WERI-Rb-1 (cell line): Measurements from ENCODE around the gene KANK4.
"Not testable (repeated sequence)": the region's sequence is repeated elsewhere in the genome, so short reads cannot be mapped to it uniquely, and the experiment has no call there.

ENCODE experiments used
- DNase-seq: peaks from one replicate; pipeline ENCODE4 v3.0.0-alpha.2; 2020
- H3K27ac ChIP-seq: fragments of 250-450 bp; sonication (Bioruptor Pico); 2 replicates; pipeline ENCODE4 v1.5.1; 2020; ENCODE audit warnings: mild to moderate bottlenecking, moderate library complexity
- H3K27me3 ChIP-seq: fragments of 250-450 bp; sonication (Bioruptor Pico); 2 replicates; pipeline ENCODE4 v1.5.1; 2021; ENCODE audit warnings: mild to moderate bottlenecking, low read depth, moderate library complexity; ENCODE audit not compliant: insufficient read depth, severe bottlenecking
- H3K36me3 ChIP-seq: fragments of 250-450 bp; sonication (Bioruptor Pico); 2 replicates; pipeline ENCODE4 v1.5.1; 2020; ENCODE audit warnings: mild to moderate bottlenecking, moderate library complexity
- H3K4me3 ChIP-seq: 2 replicates; pipeline ENCODE4 v1.5.1; 2011; ENCODE audit warnings: low read depth, mild to moderate bottlenecking, control low read depth, low read length
- H3K9me3 ChIP-seq: fragments of 250-450 bp; sonication (Bioruptor Pico); 2 replicates; pipeline ENCODE4 v1.5.1; 2021; ENCODE audit warnings: mild to moderate bottlenecking, moderate library complexity; ENCODE audit not compliant: severe bottlenecking
- CTCF ChIP-seq: IDR thresholded peaks from 2 replicates; pipeline ENCODE4 v1.5.1; 2011; ENCODE audit warnings: low read depth, mild to moderate bottlenecking, control low read depth, inconsistent platforms, low read length

KANK4 gene

GRCh38 chr1:62247391-62248168 is 71.7 kb downstream of the KANK4 start:
- Histone ChIP-seq H3K27me3 (no peaks in the 10 kb centered on the region), H3K9me3 (peaks cover 5% of the 10 kb centered on the region), H3K36me3 (no peaks in the 10 kb centered on the region), H3K4me3 (no peak overlapping the region), H3K27ac (no peak overlapping the region)
- TF ChIP-seq CTCF = no peak
- DNase-seq = no peak

- Histone ChIP-seq H3K27me3 (no peaks in the 10 kb centered on the region), H3K9me3 (peaks cover 5% of the 10 kb centered on the region), H3K36me3 (no peaks in the 10 kb centered on the region), H3K4me3 (no peak overlapping the region), H3K27ac (no peak overlapping the region)
- no peak for DNase-seq
- no peak for TF ChIP-seq CTCF
These were observed 74.0 kb downstream of the KANK4 start for GRCh38 chr1:62245201-62245600.

GRCh38 chr1:62244380-62244779 is 74.9 kb downstream of the KANK4 start:
- not testable (repeated sequence) for H3K4me3 ChIP-seq, H3K36me3 ChIP-seq

GRCh38 chr1:62241371-62242131 is 77.7 kb downstream of the KANK4 start:
- H3K9me3 ChIP-seq = peaks cover 5% of the 10 kb centered on the region
- no peaks in the 10 kb centered on the region for H3K36me3 ChIP-seq
- no peak overlapping the region for H3K27ac ChIP-seq
- no peak for TF ChIP-seq CTCF
- no peak overlapping the region for H3K4me3 ChIP-seq
- DNase-seq = no peak
- H3K27me3 ChIP-seq = no peaks in the 10 kb centered on the region

More at GRCh38 chr1:62244380-62244779, 74.9 kb downstream of the KANK4 start:
- H3K27me3 ChIP-seq, H3K9me3 ChIP-seq, DNase-seq, H3K27ac ChIP-seq: not testable (repeated sequence)

- Histone ChIP-seq H3K27ac (no peak overlapping the region), H3K27me3 (no peaks in the 10 kb centered on the region), H3K4me3 (no peak overlapping the region)
These were observed 78.4 kb downstream of the KANK4 start for GRCh38 chr1:62240651-62241370.

GRCh38 chr1:62239652-62240403 is 79.4 kb downstream of the KANK4 start:
- H3K9me3 ChIP-seq, H3K4me3 ChIP-seq, H3K27me3 ChIP-seq, DNase-seq, H3K27ac ChIP-seq, H3K36me3 ChIP-seq: not testable (repeated sequence)

More at GRCh38 chr1:62240651-62241370, 78.4 kb downstream of the KANK4 start:
- no peaks in the 10 kb centered on the region for H3K36me3 ChIP-seq
- DNase-seq = no peak
- no peak for TF ChIP-seq CTCF
- H3K9me3 ChIP-seq = peaks cover 5% of the 10 kb centered on the region
